ENCODE data around the gene GSTO1. TPM values are rescaled to one million over a fixed set of nuclear protein-coding genes. Genes with fewer than 3 reads are reported as not detected.

GSTO1 gene
- total RNA-seq, 4 donors from 2014 or later = 86.1 to 129 (median 102) TPM

DNA sequence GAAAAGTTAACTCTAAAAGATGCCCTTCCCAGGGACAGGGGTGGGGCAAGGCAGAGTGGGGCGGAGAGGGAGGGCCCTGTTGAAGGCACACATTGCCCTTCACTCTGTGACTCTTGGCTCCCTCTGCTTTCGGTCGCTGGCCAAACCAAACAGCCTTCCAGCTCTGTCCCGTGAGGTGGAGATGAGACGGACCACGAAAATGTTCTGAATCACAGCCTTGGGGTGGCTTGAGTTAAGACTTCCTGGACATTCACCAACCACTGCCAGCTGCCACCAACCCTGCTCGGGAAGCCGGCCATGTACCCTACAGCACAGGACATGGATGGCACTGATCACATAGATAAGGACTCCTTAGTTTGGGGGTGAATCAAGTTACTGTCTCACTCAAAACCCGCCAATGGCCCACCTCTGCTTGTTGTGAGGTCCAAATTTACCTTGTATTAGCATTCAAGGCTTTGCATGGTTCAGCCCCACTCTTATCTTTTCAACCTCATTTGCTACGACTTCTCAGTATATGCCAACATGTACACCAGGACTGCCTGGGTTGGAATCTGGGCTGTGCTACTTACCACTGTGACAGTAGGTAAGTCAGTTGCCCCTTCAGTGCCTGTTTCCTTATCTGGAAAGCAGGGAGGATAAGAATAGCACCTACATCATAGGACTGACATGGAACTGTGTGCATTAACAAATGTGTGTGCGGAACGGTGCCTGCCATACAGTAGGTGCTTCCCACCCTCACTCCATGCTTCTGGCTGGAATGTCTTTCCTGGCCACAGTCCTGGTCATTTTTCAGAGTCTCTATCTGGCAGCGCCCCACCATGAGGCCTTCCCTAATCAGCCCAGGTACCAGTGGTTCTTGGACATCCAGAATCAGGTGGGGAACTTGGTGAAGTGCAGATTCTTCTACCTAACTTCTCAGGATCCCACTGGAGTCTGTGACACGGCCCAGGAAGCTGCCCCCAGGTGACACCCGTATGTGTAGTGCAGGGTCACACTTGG is 55.6 kb downstream of the GSTO1 start:
- Histone ChIP-seq H3K27ac (peak overlapping the region in 2 of 3 donors; percentile 16 to 48), H3K36me3 (peaks cover 29 to 31% of the 10 kb centered on the region in 2 donors), H3K27me3 (no peaks in the 10 kb centered on the region), H3K9me3 (no peaks in the 10 kb centered on the region), H3K4me1 (peaks cover 8 to 41% of the 10 kb centered on the region in 2 donors), H3K4me3 (replicated peaks in 1 of 3) (no peak overlapping the region)
- DNase-seq = no peak
- 75 to 83% methylated on average over 10 to 15 of the region's 15 CpGs for WGBS, 2 donors
- intact Hi-C loops (cut with DNase I) = no loop called here
- TF ChIP-seq, protein P1, sequence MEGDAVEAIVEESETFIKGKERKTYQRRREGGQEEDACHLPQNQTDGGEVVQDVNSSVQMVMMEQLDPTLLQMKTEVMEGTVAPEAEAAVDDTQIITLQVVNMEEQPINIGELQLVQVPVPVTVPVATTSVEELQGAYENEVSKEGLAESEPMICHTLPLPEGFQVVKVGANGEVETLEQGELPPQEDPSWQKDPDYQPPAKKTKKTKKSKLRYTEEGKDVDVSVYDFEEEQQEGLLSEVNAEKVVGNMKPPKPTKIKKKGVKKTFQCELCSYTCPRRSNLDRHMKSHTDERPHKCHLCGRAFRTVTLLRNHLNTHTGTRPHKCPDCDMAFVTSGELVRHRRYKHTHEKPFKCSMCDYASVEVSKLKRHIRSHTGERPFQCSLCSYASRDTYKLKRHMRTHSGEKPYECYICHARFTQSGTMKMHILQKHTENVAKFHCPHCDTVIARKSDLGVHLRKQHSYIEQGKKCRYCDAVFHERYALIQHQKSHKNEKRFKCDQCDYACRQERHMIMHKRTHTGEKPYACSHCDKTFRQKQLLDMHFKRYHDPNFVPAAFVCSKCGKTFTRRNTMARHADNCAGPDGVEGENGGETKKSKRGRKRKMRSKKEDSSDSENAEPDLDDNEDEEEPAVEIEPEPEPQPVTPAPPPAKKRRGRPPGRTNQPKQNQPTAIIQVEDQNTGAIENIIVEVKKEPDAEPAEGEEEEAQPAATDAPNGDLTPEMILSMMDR (IDR thresholded peaks at IDR 0.05) = no peak
- TF ChIP-seq POLR2A (IDR thresholded peaks at IDR 0.05) = no peak

DNA sequence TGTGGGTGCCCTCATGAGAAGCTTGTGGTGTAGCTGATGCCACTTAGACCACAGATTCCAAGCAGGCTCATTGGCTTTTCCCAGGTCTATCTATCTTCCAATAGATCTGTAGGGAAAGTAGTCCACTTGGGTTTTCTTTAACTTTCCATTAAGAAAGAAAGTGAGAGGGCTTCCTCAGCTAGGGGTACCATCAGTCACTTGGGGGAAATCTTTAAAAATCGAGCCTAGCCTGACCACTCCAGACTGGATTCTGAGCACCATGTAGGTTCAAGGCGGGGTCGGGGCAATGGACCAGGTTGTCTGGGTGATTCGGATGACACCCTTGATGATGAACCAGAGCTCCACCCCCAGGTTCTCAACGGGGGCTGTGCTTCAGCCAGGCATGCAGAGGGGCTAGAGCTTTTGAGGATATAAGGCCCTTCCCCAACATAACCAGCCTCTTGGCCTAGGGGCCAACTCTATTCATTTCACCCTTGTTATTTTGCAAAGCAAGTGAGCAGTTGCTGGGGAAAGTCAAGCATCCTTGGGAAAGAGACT is 56.6 kb downstream of the GSTO1 start:
- Histone ChIP-seq H3K4me1 (peaks cover 0 to 35% of the 10 kb centered on the region in 2 donors), H3K9me3 (no peaks in the 10 kb centered on the region), H3K4me3 (replicated peaks in 1 of 3) (no peak overlapping the region), H3K27ac (no peak overlapping the region), H3K36me3 (peaks cover 32 to 33% of the 10 kb centered on the region in 2 donors), H3K27me3 (no peaks in the 10 kb centered on the region)
- intact Hi-C loops (cut with DNase I) = no loop called here
- DNase-seq = no peak
- TF ChIP-seq, protein P1 (IDR thresholded peaks at IDR 0.05) = no peak
- no peak for TF ChIP-seq POLR2A (IDR thresholded peaks at IDR 0.05)
- 85 to 86% methylated on average over 5 of the region's 5 CpGs for WGBS, 2 donors

DNA sequence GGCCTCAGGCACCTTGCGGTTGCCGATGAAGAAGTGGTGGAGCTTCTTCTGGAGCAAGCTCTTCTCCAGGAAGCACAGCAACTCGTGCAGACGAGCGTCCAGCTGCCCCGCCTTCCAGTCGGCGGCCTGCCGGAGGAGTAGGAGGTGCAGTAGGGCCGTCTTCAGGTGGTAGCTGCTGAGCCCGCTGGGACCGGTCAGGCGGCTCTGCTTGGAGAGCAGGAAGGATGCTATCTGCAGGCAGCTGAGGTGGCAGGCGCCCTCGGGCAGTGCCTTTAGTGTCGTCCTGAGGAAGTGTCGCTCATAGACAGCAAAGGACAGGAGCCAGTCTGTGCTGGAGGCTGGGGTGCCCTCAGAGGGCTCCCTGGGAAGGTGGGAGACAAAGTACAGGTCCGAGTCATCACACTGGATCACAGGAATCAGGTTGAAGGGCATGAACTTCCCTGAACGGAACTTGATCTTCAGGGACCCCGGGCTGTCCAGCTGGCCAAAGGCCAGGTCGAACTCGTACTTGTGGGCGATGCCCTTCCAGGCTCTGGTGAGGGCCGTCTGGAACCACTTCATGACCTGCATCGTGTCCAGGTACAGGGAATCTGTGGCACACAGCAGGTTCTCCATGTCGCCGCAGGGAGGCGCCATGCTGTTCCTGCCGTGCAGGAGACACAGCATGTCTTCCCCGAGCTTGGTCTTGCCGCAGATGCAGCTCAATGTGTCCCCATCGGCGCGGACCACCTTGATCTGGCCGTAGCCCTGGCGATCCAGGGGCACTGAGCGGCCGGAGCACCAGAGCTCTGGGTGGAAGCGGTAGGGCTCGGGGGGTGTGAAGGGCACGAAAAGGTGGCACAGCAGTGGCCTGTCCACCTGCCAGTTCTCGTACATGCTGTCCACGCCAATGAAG is 60.1 kb downstream of the GSTO1 start:
- no peaks in the 10 kb centered on the region for H3K9me3 ChIP-seq
- DNase-seq = no peak
- no peak overlapping the region for H3K27ac ChIP-seq
- WGBS, 2 donors = 92 to 96% methylated on average over 17 to 43 of the region's 43 CpGs
- H3K4me1 ChIP-seq = peaks cover 30 to 56% of the 10 kb centered on the region in 2 donors
- no peaks in the 10 kb centered on the region for H3K27me3 ChIP-seq
- intact Hi-C loops (cut with DNase I) = no loop called here
- TF ChIP-seq POLR2A (IDR thresholded peaks at IDR 0.05) = no peak
- TF ChIP-seq, protein P1 (IDR thresholded peaks at IDR 0.05) = no peak
- H3K36me3 ChIP-seq = peaks cover 32 to 33% of the 10 kb centered on the region in 2 donors
- no peak overlapping the region for H3K4me3 ChIP-seq (replicated peaks in 1 of 3)

DNA sequence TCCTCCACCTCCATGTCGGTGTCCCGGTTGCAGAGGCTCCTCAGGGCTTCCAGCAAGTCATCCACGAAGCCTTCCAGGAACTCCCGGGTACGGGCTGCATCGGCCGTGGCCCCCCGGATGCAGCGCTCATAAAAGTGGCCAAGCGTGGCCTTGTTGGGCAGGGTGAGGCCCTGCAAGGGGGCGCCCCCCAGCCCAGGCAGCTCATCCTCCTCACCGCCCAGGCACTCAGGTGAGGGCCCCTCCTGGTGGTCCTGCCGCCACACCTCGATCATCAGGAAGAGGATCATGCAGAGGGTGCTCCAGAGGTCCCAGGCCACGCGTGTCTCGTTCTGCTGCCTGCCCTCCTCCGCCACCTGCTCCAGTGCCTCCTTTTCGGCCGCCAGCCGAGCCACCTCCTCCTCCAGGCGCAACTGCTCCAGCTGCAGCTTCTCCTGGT is 60.8 kb downstream of the GSTO1 start:
- H3K9me3 ChIP-seq = no peaks in the 10 kb centered on the region
- peaks cover 32 to 33% of the 10 kb centered on the region in 2 donors for H3K36me3 ChIP-seq
- DNase-seq = no peak
- H3K4me1 ChIP-seq = peaks cover 36 to 54% of the 10 kb centered on the region in 2 donors
- H3K4me3 ChIP-seq (replicated peaks in 1 of 3) = no peak overlapping the region
- intact Hi-C loops (cut with DNase I) = no loop called here
- 95 to 100% methylated on average over 10 to 21 of the region's 22 CpGs for WGBS, 2 donors
- H3K27me3 ChIP-seq = no peaks in the 10 kb centered on the region
- H3K27ac ChIP-seq = no peak overlapping the region
- TF ChIP-seq, protein P1 (IDR thresholded peaks at IDR 0.05) = no peak
